GM04503 (cell line): ENCODE results near the gene MAGEA9.
A peak's percentile ranks its signal among the peaks of the same experiment; 100 is the strongest.
"Not testable (repeated sequence)": the region's sequence is repeated elsewhere in the genome, so short reads cannot be mapped to it uniquely, and the experiment has no call there.

Experiments used
- DNase-seq: peaks from one replicate; pipeline ENCODE4 v3.0.0-alpha.2; 2012; ENCODE audit warnings: low read depth

MAGEA9 gene

DNA sequence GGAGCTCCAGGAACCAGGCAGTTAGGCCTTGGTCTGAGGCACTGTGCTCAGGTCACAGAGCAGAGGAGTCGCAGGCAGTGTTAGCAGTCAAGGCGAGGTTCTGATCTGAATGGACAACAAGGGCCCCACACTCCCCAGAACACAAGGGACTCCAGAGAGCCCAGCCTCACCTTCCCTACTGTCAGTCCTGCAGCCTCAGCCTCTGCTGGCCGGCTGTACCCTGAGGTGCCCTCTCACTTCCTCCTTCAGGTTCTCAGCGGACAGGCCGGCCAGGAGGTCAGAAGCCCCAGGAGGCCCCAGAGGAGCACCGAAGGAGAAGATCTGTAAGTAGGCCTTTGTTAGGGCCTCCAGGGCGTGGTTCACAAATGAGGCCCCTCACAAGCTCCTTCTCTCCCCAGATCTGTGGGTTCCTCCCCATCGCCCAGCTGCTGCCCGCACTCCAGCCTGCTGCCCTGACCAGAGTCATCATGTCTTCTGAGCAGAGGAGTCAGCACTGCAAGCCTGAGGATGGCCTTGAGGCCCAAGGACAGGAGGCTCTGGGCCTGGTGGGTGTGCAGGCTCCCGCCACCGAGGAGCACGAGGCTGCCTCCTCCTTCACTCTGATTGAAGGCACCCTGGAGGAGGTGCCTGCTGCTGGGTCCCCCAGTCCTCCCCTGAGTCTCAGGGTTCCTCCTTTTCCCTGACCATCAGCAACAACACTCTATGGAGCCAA is 26.2 kb downstream of the MAGEA9 start:
- DNase-seq = no peak

DNA sequence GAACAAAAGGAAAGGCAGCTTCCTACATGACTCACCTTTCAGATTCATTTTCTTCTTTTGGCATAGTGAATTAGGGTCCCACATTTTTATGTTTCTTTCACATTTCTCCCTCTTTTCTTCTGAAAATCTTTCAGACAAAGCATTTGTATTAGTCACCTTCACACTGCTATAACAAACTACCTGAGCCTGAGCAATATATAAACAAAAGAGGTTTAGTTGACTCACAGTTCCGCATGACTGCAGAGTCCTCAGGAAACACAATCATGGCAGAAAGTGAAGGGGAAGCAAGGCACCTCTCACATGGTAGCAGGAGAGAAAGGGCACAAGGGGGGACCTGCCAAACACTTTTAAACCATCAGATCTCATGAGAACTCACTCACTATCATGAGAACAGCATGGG is 36.9 kb downstream of the MAGEA9 start:
- DNase-seq = no peak

DNA sequence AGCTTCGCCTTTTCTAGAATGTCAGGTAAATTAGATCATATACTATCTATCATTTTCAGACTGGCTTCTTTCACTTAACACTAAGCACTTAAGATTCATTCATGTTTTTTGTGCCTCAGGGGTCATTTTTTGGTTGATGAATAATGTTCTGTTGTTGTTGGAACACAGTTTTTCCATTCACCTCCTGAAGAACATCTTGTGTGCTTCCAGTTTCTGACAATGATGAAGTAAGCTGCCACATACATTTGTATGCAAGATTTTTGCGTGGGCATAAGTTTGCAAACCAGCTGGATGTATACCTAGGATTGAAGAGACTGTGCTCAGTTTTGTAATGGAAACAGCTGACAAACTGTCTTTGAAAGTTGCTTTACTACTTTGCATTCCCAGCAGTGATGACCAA is 37.6 kb downstream of the MAGEA9 start:
- DNase-seq = no peak

DNA sequence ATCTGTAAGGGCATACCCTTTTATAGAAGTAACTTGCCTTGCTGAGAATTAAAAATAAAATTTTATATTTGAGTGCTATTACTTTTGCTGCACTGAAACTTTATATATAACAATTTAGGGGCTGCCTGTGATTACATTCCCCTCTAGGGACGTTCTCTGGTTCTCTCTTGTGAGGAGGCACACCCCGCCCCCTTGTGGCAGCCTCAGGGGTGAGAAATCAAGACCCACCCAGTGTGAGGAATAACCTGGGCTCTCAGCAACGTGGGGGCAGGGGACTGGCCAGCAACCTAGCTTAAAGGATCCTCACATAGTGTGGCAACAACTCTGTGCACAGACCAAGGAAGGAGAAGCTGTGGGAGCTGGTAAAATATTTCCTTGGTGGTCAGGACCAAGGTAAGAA is 43.7 kb downstream of the MAGEA9 start:
- no peak for DNase-seq

DNA sequence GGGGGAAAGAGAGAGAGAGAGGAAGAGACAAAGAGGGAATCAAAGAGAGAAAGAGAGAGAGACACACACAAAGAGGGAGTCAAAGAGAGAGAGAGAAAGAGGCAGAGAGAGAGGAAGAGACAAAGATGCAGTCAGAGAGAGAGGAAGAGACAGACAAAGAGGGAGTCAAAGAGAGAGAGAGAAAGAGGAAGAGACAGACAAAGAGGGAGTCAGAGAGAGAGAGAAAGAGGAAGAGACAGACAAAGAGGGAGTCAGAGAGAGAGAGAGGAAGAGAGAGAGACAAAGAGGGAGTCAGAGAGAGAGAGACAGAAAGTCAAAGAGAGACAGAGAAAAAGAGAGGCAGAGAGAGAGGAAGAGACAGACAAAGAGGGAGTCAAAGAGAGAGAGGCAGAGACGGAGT is 45.5 kb downstream of the MAGEA9 start:
- DNase-seq = no peak

DNA sequence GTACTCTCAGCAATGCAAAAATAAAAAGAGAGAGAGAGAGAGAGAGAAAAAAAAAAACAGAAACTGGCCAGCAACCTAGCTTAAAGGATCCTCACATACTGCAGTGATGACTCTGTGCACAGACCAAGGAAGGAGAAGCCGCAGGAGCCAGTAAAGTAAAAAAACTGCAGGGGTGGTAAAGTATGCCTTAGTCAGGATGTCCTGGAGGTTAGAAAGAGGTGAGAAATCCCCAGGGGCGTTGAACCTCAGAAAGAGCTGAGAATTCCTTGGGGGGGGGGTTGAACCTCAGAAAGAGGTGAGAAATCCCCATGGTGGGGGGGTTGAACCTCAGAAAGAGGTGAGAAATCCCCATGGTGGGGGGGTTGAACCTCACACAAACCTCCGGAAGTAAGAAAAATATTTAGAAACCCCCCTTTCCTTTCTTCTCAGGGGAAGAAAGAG is 48.0 kb downstream of the MAGEA9 start:
- peak; percentile 1 for DNase-seq

DNA sequence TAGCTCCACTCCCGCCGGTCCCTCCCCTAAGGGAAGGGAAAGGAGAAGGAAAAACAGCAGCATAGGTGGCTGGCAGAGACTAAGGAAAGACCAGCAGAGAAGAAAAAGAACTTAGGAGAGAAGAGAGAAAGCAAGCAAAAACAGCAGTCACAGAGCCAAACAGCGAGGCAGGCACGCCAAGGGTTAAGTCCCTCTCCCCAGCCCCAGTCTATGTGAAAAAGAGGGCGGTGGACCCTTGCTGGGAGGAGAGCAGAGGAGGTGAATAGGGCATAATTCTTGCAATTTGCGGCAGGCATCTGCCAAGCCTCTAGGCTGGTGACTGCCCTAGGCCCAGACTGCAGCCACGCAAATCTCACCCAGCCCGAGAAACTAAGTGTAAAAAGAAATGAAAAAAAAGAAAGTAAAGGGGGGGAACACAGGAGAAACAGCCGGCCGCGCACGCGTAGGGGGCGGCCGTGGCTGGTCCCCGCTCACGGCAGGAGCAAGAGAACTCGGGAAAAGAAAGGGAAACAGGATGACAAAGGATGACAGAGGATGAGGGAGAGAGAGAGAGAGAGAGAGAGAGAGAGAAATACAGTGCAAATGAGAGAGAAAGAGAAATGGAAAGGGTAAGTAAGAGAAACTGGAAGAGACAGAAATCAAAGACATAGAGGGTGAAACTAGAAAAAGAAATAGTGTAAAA is 48.6 kb downstream of the MAGEA9 start:
- peak; percentile 1 for DNase-seq

DNA sequence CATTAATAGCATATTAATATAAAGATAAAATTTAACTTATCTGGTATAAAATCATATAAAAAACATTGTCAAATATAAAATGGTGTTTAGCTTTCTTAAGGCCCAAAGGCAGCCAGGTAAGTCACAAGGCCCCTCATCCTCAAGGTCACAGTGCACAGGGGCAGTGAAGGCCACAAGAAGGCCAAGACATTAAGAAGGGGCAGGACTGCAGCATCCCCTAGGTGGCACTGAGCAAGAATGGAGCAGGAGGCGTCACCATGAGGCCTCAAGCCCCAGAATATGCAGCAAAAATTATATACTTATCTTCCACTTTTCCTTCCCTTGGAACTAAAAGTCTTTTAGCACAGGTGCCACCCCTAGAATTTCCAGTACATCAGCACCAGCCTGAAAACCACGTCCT is 49.7 kb downstream of the MAGEA9 start:
- no peak for DNase-seq

DNA sequence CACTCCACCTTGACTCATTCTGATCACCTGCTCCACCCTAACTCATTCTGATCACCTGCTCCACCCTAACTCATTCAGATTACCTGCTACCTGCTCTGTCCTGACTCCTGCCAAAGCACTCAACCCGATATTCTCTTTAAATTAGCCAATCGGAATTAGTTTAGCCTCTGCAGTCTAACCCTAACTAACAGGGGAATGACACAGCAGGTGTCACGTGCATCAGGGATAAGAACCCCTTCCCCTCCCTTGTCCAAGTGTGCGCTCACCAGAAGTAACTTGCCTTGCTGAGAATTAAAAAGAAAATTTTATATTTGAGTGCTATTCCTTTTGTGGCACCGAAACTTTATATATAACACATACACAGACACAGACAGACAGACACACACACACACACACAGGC is 55.0 kb downstream of the MAGEA9 start:
- DNase-seq = not testable (repeated sequence)

DNA sequence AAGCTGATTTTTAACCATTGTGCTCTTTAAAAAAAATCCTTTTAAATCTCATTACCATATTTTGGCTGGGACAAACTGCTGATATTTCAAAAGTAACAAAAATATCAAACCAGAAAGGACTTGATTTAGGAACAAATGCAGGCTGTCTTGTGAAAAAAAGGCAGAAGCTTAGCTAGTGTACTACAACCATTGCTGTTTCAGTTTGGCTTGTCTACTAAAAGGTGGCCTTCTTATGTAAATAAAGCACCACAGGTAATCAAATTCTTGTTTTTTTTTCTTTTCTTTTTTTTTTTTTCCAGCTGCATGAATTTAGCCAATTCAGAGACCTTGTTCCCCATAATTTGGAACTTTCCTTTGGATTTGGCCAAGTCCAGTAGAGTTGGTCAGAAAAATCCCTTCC is 55.4 kb downstream of the MAGEA9 start:
- no peak for DNase-seq
